ENCODE data around the gene PTGS1. TPM values are rescaled to one million over a fixed set of nuclear protein-coding genes. Genes with fewer than 3 reads are reported as not detected.

The PTGS1 gene
- total and polyA plus RNA-seq, 9 of the 15 experiments (the other 6 are each of a cell fraction or from before 2014, with no cell fraction given) = 3.4 to 12.9 (median 5.3) TPM

- TF ChIP-seq GTF2B (IDR thresholded peaks at IDR 0.05; ENCODE audit: extremely low read depth, insufficient read length) = no peak
- TF ChIP-seq PATZ1 (CRISPR knock-in tag; IDR thresholded peaks at IDR 0.05; ENCODE audit: borderline replicate concordance) = no peak
- no peak for TF ChIP-seq AFF4 (CRISPR knock-in tag; IDR thresholded peaks at IDR 0.05)
- no peak for TF ChIP-seq TEAD2 (tag; IDR thresholded peaks at IDR 0.05)
- TF ChIP-seq HMG20B (CRISPR knock-in tag; IDR thresholded peaks at IDR 0.05) = no peak
- no peak for TF ChIP-seq TRIM25 (IDR thresholded peaks at IDR 0.05; ENCODE audit: borderline replicate concordance)
- no peak for TF ChIP-seq NFATC3 (IDR thresholded peaks at IDR 0.05)
- no peak for TF ChIP-seq SP1 (CRISPR knock-in tag; IDR thresholded peaks at IDR 0.05)
- TF ChIP-seq MECOM (CRISPR knock-in tag; IDR thresholded peaks at IDR 0.05) = no peak
- no peak for TF ChIP-seq MBD1 (CRISPR knock-in tag; IDR thresholded peaks at IDR 0.05)
- TF ChIP-seq ZKSCAN1 (IDR thresholded peaks at IDR 0.05; ENCODE audit: low read depth, low read length) = no peak
- no peak for TF ChIP-seq ZBED1 (IDR thresholded peaks at IDR 0.05)
- TF ChIP-seq NCOA2 (IDR thresholded peaks at IDR 0.05; ENCODE audit: partially characterized antibody in 2 of 2) = no peak
- TF ChIP-seq EWSR1 (IDR thresholded peaks at IDR 0.05; ENCODE audit: borderline replicate concordance, low read depth, partially characterized antibody) = no peak
- no peak for TF ChIP-seq MYNN (IDR thresholded peaks at IDR 0.05)
- TF ChIP-seq MYNN (CRISPR knock-in tag; IDR thresholded peaks at IDR 0.05) = no peak
- no peak for TF ChIP-seq JUNB (CRISPR knock-in tag; conservative IDR thresholded peaks at IDR 0.05)
- TF ChIP-seq HDAC8 (tag; IDR thresholded peaks at IDR 0.05) = no peak
- no peak for TF ChIP-seq SIRT6 (IDR thresholded peaks at IDR 0.05; ENCODE audit: low read depth, low read length)
These were observed 20.1 kb upstream of the PTGS1 start (continued) for GRCh38 chr9:122350577-122351355.
